ENCODE data around the gene PIAS1.

PIAS1 gene

GRCh38 chr15:68148039-68148438 is 93.9 kb downstream of the PIAS1 start:
- TF ChIP-seq, protein P1, sequence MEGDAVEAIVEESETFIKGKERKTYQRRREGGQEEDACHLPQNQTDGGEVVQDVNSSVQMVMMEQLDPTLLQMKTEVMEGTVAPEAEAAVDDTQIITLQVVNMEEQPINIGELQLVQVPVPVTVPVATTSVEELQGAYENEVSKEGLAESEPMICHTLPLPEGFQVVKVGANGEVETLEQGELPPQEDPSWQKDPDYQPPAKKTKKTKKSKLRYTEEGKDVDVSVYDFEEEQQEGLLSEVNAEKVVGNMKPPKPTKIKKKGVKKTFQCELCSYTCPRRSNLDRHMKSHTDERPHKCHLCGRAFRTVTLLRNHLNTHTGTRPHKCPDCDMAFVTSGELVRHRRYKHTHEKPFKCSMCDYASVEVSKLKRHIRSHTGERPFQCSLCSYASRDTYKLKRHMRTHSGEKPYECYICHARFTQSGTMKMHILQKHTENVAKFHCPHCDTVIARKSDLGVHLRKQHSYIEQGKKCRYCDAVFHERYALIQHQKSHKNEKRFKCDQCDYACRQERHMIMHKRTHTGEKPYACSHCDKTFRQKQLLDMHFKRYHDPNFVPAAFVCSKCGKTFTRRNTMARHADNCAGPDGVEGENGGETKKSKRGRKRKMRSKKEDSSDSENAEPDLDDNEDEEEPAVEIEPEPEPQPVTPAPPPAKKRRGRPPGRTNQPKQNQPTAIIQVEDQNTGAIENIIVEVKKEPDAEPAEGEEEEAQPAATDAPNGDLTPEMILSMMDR (conservative IDR thresholded peaks at IDR 0.05; ENCODE audit: low read depth, low read length) = no peak
- no peak overlapping the region for H2AFZ ChIP-seq (ENCODE audit: low read depth)
- H3K27me3 ChIP-seq (ENCODE audit: insufficient read depth, low read depth) = no peaks in the 10 kb centered on the region
- H3K4me1 ChIP-seq (ENCODE audit: low read depth, poor library complexity, severe bottlenecking) = peaks cover 28% of the 10 kb centered on the region
- 0 out of 2 replicates have a peak, but pooled peaks cover 3% of the 10 kb centered on the region for H4K20me1 ChIP-seq (ENCODE audit: insufficient read depth)
- H3K4me3 ChIP-seq (IDR thresholded peaks at IDR 0.05; ENCODE audit: insufficient read depth, low read depth, low read length) = no peak overlapping the region
- H3K79me2 ChIP-seq (ENCODE audit: insufficient read depth, low read depth) = no peaks in the 10 kb centered on the region
- H3K4me2 ChIP-seq = no peak overlapping the region
- no peak overlapping the region for H3K27ac ChIP-seq
- 0 out of 2 replicates have a peak, but pooled peaks cover 4% of the 10 kb centered on the region for H3K36me3 ChIP-seq (ENCODE audit: insufficient read depth)
- H3K9ac ChIP-seq = no peak overlapping the region

DNA sequence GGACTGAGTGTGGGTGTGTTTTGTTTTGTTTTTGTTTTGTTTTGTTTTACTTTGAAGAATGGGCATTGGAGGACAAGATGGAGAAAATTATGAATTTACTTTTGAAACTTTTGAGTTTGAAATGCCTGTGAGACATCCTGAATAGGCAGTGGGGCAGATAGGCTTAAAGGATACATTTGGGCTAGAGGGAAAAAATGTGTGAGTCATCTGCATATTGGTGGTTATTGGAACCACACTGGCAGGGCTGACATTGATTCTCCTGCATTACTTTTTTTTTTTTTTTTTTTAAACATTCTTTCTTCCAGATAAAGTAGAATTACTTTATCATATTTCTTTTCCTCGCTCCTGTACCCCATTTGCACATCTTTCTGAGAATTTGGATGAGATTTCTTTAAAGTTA is 94.9 kb downstream of the PIAS1 start:
- H3K9ac ChIP-seq = no peak overlapping the region
- no peaks in the 10 kb centered on the region for H3K27me3 ChIP-seq (ENCODE audit: insufficient read depth, low read depth)
- H3K4me3 ChIP-seq (IDR thresholded peaks at IDR 0.05; ENCODE audit: insufficient read depth, low read depth, low read length) = no peak overlapping the region
- peaks cover 25% of the 10 kb centered on the region for H3K4me1 ChIP-seq (ENCODE audit: low read depth, poor library complexity, severe bottlenecking)
- TF ChIP-seq, protein P1 (conservative IDR thresholded peaks at IDR 0.05; ENCODE audit: low read depth, low read length) = no peak
- H2AFZ ChIP-seq (ENCODE audit: low read depth) = no peak overlapping the region
- H4K20me1 ChIP-seq (ENCODE audit: insufficient read depth) = 0 out of 2 replicates have a peak, but pooled peaks cover 3% of the 10 kb centered on the region
- H3K36me3 ChIP-seq (ENCODE audit: insufficient read depth) = 0 out of 2 replicates have a peak, but pooled peaks cover 4% of the 10 kb centered on the region
- no peaks in the 10 kb centered on the region for H3K79me2 ChIP-seq (ENCODE audit: insufficient read depth, low read depth)
- H3K27ac ChIP-seq = no peak overlapping the region
- no peak overlapping the region for H3K4me2 ChIP-seq

DNA sequence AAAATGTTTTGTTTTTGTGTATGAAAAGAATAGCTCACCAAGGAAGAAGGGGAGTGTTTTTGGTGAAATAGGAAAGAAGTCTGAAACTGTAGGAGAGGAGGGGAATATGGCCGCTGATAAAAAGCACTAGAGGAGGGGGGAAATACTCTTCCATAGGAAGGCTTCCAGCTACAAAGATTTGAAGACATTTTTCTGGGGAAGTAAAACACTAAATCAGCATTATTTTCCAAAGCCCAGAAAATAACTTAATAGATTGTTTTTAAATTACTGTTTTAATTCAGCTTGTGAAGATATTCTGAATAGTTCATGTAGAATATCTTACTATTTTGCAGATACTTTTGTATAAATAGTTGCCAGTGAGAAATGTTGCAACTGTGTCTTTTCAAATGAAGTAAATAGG is 96.1 kb downstream of the PIAS1 start:
- Histone ChIP-seq H3K4me3 (IDR thresholded peaks at IDR 0.05; ENCODE audit: insufficient read depth, low read depth, low read length) (no peak overlapping the region), H4K20me1 (ENCODE audit: insufficient read depth) (0 out of 2 replicates have a peak, but pooled peaks cover 3% of the 10 kb centered on the region), H3K27me3 (ENCODE audit: insufficient read depth, low read depth) (no peaks in the 10 kb centered on the region), H3K4me2 (no peak overlapping the region), H3K79me2 (ENCODE audit: insufficient read depth, low read depth) (no peaks in the 10 kb centered on the region), H3K27ac (no peak overlapping the region), H3K9ac (no peak overlapping the region), H3K4me1 (ENCODE audit: low read depth, poor library complexity, severe bottlenecking) (peaks cover 25% of the 10 kb centered on the region), H2AFZ (ENCODE audit: low read depth) (no peak overlapping the region), H3K36me3 (ENCODE audit: insufficient read depth) (0 out of 2 replicates have a peak, but pooled peaks cover 4% of the 10 kb centered on the region)
- TF ChIP-seq, protein P1 (conservative IDR thresholded peaks at IDR 0.05; ENCODE audit: low read depth, low read length) = no peak

GRCh38 chr15:68151277-68151676 is 97.2 kb downstream of the PIAS1 start:
- 0 out of 2 replicates have a peak, but pooled peaks cover 4% of the 10 kb centered on the region for H3K36me3 ChIP-seq (ENCODE audit: insufficient read depth)
- H3K27me3 ChIP-seq (ENCODE audit: insufficient read depth, low read depth) = no peaks in the 10 kb centered on the region
- 0 out of 2 replicates have a peak, but pooled peaks cover 3% of the 10 kb centered on the region for H4K20me1 ChIP-seq (ENCODE audit: insufficient read depth)
- no peak overlapping the region for H3K4me2 ChIP-seq
- H3K4me3 ChIP-seq (IDR thresholded peaks at IDR 0.05; ENCODE audit: insufficient read depth, low read depth, low read length) = no peak overlapping the region
- peaks cover 25% of the 10 kb centered on the region for H3K4me1 ChIP-seq (ENCODE audit: low read depth, poor library complexity, severe bottlenecking)
- no peak overlapping the region; the same call in 1 of the 2 replicates for H3K27ac ChIP-seq
- no peak overlapping the region for H3K9ac ChIP-seq
- H3K79me2 ChIP-seq (ENCODE audit: insufficient read depth, low read depth) = no peaks in the 10 kb centered on the region
- H2AFZ ChIP-seq (ENCODE audit: low read depth) = no peak overlapping the region
- TF ChIP-seq, protein P1 (conservative IDR thresholded peaks at IDR 0.05; ENCODE audit: low read depth, low read length) = no peak
